Measurements from ENCODE around the gene OTOG. TPM values are rescaled to one million over a fixed set of nuclear protein-coding genes. Genes with fewer than 3 reads are reported as not detected.

Gene OTOG
- total RNA-seq, 1 donor = not detected

DNA sequence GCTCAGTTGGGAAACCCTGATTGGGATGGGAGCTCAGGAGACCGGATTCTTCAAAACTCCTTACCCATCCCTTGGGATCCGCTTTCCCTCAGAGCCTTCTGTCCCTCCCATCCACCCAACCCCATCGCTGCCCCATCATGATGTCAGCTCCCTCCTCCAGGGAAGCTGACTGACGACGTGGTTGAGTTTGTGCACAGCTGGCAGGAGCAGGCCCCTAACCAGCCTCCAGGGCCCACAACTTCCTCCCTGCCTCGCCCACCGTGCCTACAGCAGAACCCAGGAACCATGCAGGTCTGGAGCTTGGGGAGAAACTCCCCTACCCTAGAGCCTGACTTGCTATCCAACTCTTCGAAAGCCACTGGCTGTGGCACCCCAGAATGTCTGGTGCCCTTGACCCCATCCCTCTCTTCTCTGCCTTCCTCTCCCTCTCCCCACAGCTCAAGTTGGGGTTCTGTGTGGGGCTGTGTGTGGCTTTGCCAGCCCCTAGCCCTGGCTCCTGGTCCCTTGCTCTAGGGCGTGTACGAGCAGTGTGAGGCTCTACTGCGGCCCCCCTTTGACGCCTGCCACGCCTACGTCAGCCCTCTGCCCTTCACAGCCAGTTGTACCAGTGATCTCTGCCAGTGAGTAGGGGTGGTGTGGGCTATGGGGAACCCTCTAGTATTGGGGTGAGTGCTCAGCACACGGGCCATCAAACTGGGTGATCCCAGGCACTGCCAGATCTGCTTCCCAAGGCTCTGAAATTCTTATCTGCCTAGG, 11.1 kb downstream of the OTOG start:
- no peak for DNase-seq (ENCODE audit: low read depth in 2 of 3, low spot score in 2 of 3)

DNA sequence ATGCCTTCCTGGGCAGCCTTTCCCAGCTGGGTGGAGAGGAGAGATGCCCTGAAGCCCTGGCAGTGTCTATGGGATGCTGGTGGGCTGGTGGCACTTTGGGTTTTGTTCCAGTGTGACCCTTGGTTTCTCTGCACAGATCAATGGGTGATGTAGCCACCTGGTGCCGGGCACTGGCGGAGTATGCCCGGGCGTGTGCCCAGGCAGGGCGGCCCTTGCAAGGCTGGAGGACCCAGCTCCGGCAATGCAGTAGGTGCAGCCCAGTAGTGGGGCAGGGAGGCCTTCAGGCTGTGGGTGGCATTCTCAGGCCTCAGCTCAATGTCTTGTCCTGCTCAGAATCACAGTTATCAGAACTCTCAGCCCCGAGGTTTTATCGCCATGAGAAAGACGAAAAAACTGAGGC, 11.9 kb downstream of the OTOG start:
- no peak for DNase-seq (ENCODE audit: low read depth in 2 of 3, low spot score in 2 of 3)

DNA sequence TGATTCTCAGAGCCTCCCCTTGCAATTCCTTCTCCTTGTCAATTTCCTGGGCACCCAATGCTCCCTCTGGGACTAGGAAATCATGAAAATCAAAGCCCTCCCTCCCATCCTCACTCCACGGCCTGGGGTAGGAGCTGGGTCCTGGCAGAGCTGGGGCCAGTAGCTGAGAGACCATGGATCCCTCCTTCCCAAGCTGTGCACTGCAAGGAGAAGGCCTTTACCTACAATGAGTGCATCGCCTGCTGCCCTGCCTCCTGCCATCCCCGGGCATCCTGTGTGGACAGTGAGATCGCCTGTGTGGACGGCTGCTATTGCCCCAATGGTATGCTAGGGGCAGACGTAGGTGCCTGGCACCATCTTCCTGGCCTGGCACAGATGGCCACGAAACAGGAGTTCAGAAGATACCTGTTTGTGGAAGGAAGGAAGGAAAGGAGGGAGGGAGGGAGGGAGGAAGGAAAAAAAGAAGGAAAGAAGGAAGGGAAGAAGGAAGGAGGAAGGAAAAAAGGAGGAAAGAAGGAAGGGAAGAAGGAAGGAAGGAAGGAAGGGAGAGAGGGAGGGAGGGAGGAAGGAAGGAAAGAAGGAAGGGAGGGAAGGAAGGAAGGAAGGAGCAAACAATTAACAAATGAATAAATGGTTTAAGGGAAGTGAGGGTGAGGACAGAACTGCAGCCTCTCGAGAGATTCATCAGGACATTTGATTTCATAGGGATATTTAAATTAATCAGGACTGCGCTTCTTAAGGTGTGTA, 12.5 kb downstream of the OTOG start:
- no peak for DNase-seq (ENCODE audit: low read depth in 2 of 3, low spot score in 2 of 3)

GRCh38 chr11:17560281-17561110, 13.4 kb downstream of the OTOG start:
- DNase-seq (ENCODE audit: low read depth in 2 of 3, low spot score in 2 of 3) = no peak

- no peak for DNase-seq (ENCODE audit: low read depth in 2 of 3, low spot score in 2 of 3)
Observed at GRCh38 chr11:17561111-17561415, 14.0 kb downstream of the OTOG start.

GRCh38 chr11:17561526-17561925, 14.5 kb downstream of the OTOG start:
- DNase-seq (ENCODE audit: low read depth in 2 of 3, low spot score in 2 of 3) = no peak

DNA sequence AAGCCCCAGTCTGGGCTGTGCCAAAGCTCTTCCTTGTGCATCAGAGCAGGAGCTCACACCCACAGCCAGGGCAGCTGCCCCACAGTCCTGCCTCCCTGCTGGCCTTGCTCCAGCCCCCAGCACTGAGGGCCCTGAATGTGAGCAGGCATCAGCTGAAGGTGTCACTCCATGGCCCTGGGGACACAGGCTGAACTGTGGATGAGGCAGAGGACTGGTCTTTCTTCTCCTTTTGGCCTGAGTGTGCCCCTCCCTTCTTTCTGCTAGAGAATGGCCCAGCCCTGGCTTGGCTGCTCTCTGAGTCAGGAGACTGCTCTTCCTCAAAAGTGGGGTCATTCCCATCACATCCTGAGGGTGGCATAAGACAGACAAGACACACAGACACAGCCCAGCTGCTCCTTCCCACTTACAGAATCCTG, 16.2 kb downstream of the OTOG start:
- DNase-seq (ENCODE audit: low read depth in 2 of 3, low spot score in 2 of 3) = no peak

GRCh38 chr11:17563961-17564686, 17.1 kb downstream of the OTOG start:
- DNase-seq (ENCODE audit: low read depth in 2 of 3, low spot score in 2 of 3) = no peak

- DNase-seq (ENCODE audit: low read depth in 2 of 3, low spot score in 2 of 3) = no peak
Observed at GRCh38 chr11:17564687-17565042, 17.6 kb downstream of the OTOG start.

- no peak for DNase-seq (ENCODE audit: low read depth in 2 of 3, low spot score in 2 of 3)
Observed at GRCh38 chr11:17568944-17569343, 21.9 kb downstream of the OTOG start.

DNA sequence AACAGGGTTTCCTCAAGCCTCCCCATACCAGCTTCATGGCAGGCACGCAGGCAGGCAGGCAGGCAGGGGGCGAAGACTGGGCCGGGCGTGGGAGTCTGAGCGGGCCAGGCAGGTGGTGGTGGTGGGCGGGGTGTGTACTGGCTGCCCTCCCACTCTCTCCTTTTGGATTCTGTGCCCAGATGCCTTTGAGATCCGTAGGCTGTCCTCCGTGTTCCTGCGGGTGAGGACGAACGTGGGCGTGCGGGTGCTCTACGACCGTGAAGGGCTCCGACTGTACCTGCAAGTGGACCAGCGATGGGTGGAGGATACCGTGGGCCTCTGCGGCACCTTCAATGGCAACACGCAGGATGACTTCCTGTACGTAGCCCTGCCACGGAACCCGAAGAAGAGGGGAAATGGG, 23.0 kb downstream of the OTOG start:
- no peak for DNase-seq (ENCODE audit: low read depth in 2 of 3, low spot score in 2 of 3)

DNA sequence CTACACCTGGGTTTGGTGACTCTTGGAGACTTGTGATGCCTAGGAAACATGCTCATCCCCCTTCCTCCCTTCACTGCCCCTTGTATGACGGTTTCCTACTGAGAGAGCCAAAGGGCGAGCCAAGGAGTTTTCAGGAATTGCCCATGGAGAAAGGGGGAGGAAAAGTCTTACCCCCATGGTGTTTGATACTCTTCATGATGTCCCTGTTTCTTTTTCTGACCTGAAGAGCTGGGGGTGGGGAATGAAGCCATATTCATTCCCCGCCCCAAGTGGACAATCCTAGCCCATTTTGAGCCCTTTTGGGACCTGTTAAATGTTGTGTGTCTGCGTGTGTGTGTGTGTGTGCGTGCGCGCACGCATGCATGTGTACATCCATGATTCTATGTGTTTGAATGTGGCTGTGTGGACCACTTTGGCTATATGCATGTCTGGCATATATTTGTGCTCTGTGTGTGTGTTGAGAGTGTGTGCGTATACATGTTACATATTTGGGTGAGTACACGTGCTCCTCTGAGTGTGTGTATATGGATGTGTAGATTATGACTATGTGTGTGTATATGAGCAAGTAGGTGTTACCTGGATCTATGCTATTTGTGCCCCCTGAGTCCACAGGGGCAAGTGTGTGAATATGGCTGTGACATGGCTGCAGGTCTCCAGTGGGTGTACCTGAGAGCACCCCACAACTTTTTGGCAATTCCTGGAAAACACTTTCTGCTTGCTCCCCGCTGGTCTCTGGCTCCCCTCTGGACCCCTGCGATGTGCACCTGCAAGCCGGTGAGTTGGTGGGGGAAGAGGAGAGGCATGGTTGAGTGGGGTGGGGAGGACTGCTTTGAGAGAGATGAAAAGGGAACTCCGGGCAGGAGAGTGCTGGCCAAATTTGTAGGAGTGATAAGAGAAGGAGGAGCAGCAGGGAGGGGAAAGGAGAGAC, 24.6 kb downstream of the OTOG start:
- DNase-seq (ENCODE audit: low read depth in 2 of 3, low spot score in 2 of 3) = no peak

DNA sequence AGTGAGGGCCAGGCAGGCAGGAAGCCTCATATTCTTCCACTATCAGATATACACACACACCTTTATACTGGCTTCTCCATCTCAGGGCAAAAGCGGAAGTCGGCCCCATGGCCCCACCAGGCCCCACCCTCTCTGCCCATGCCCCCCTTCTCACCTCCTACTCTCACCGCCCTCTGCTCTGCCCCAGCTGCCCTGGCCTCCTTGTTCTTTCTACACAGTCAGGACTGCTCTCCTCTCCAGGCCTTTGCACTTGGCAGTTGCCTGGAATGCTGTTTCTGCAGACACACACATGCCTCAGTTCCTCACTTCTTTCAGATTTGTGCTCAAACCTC, 25.3 kb downstream of the OTOG start:
- DNase-seq (ENCODE audit: low read depth in 2 of 3, low spot score in 2 of 3) = peak in 1 of 3 donors; percentile 38

DNA sequence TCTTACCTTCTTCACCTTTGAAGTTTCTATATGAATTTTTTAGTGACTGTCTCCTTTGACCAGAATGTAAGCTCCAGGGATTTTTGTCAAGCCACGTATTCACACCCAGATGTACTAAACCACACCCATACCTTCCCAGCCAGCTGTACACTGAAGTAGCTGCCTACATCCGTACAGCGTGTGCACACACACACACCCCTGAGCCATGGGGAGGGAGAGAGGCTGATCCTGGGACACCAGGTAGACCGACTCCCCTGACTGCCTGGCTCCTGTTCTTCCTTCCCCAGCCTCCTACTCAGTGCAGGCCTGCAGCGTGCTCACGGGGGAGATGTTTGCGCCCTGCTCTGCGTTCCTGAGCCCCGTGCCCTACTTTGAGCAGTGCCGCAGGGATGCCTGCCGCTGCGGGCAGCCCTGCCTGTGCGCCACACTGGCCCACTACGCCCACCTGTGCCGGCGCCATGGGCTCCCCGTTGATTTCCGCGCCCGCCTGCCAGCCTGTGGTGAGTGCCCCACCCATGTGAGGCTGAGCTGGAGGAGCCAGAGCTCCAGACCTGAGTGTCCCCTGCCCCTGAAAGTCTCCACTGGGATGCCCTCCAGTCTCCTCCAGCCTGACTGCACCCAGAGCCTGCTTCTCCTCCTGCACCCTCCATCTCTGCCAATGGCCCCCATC, 25.9 kb downstream of the OTOG start:
- DNase-seq (ENCODE audit: low read depth in 2 of 3, low spot score in 2 of 3) = no peak

DNA sequence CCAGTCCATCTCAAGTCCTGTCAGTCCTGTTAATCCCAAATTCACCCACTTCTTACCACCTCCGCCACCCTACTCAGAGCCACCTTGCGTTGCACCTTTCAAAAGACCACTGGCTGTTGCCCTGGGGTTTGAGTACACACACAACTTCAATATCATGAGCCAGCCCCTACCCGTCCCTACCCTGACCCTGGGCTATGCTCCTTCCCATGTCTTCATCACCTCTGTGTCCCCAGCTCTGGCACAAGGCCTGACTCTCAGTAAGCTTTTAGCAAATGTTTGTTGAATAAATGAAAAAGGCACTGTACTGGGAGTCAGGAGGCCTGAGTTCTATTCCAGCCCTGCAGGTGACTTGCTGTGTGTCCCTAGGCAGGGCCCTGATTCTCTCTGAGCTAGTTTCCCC, 26.5 kb downstream of the OTOG start:
- DNase-seq (ENCODE audit: low read depth in 2 of 3, low spot score in 2 of 3) = no peak

DNA sequence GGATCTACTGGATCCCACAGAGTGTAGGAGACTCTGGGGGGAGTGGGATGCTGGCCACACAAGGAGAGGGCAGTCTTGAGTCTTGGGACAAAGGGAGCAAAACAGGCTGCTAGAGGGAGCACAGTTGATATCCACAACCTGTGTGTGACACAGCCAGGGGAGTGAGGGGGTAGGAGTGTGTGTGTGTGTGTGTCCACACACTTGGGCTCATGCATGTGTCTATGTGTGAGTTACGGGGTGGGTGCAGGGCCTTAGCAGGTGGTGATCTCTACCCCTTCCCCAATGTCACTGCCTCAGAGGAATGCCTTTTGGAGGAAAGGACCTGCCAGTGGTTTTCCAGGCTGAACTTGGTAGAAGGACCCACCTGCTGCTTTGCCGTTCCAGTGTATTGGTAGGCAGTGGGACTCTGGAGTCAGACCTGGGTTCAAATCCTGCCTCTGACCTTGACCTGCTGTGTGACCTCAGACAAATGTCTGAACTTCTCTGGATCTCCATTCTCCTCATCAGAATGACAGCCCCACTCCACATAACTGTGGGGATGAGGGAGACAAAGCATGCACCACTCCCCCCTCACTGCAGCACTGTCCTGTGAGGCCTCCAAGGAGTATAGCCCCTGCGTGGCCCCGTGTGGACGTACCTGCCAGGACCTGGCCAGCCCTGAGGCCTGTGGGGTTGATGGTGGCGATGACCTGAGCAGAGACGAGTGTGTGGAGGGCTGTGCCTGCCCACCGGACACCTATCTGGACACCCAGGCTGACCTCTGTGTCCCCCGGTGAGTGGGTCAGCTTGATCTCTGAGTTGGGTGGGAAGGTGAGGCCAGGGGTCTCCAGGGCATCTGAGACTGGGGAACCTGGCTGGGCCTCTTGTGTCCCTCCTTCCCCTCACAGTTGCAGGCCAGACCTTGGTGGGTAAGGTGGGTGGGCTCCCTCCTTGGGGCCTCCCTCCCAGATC, 27.4 kb downstream of the OTOG start:
- DNase-seq (ENCODE audit: low read depth in 2 of 3, low spot score in 2 of 3) = no peak

DNA sequence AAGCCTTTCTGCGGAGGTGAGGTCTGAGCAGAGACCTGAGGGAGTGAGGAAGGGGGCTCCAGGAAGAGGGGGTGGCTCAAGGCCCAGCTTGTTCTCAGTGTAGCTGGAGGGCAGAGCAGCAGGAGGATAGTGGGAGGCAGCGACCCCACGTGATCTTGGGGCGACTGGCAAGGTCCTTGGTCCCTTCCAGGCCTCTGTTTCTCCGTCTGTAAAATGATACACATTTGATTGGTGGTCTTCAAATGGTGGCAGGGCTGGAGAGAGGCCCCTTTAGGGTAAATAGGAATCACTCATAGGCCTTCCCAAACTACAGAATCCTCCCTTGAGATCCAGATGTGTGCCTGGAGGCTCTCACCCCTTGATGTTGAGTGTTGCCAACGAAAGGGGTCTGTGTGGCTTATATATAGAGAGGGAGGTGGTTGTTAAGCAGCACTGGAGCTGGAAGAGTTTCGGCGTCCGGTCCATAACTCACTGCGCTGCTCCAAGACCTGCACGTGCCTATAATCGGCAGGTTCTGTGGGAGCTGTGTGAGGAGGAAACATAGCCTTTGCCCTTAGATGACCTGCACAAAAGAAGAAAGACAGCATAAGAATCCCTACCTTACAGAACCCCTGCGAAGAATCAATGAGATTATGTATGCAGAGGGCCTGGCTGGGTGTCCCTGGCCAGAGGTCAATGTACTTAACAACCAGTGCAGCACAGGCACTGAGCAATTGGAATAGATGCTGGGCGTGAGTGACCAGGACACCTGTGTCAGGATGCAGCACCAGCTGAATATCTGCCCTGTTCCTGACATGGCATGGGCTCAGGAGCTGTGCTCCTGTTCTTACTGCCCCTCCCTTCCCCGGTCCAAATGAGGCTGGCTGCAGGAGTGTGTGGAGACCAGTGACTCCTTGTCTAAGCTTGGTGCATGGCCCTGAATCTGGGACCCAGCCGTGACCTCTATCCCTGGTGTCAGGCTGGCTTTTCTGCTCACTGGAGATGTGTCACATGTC, 28.7 kb downstream of the OTOG start:
- DNase-seq (ENCODE audit: low read depth in 2 of 3, low spot score in 2 of 3) = no peak
